Measurements from ENCODE around the gene CERT1.

CERT1 gene

GRCh38 chr5:75524071-75524470, 12.6 kb upstream of the CERT1 start:
- Histone ChIP-seq H3K79me2 (ENCODE audit: insufficient read depth, low read depth) (peaks cover 35% of the 10 kb centered on the region; the same call in 1 of the 2 replicates), H3K4me1 (ENCODE audit: low read depth, poor library complexity, severe bottlenecking) (peaks cover 17% of the 10 kb centered on the region), H3K36me3 (ENCODE audit: insufficient read depth) (no peaks in the 10 kb centered on the region), H3K27ac (no peak overlapping the region), H2AFZ (ENCODE audit: low read depth) (no peak overlapping the region), H3K4me2 (no peak overlapping the region), H3K9ac (no peak overlapping the region), H4K20me1 (ENCODE audit: insufficient read depth) (no peaks in the 10 kb centered on the region), H3K4me3 (IDR thresholded peaks at IDR 0.05; ENCODE audit: insufficient read depth, low read depth, low read length) (no peak overlapping the region), H3K27me3 (ENCODE audit: insufficient read depth, low read depth) (no peaks in the 10 kb centered on the region)
- no peak for TF ChIP-seq CTCF (conservative IDR thresholded peaks at IDR 0.05; ENCODE audit: low read depth, low read length)

GRCh38 chr5:75523275-75523674, 11.8 kb upstream of the CERT1 start:
- peaks cover 20% of the 10 kb centered on the region for H3K4me1 ChIP-seq (ENCODE audit: low read depth, poor library complexity, severe bottlenecking)

GRCh38 chr5:75522542-75522941, 11.1 kb upstream of the CERT1 start:
- no peak overlapping the region for H3K4me2 ChIP-seq
- no peaks in the 10 kb centered on the region for H4K20me1 ChIP-seq (ENCODE audit: insufficient read depth)
- no peak overlapping the region for H3K4me3 ChIP-seq (IDR thresholded peaks at IDR 0.05; ENCODE audit: insufficient read depth, low read depth, low read length)
- H3K9ac ChIP-seq: no peak overlapping the region
- no peaks in the 10 kb centered on the region for H3K36me3 ChIP-seq (ENCODE audit: insufficient read depth)
- TF ChIP-seq CTCF (conservative IDR thresholded peaks at IDR 0.05; ENCODE audit: low read depth, low read length): no peak
- H2AFZ ChIP-seq (ENCODE audit: low read depth): no peak overlapping the region
- H3K4me1 ChIP-seq (ENCODE audit: low read depth, poor library complexity, severe bottlenecking): peaks cover 20% of the 10 kb centered on the region
- H3K27me3 ChIP-seq (ENCODE audit: insufficient read depth, low read depth): no peaks in the 10 kb centered on the region
- H3K79me2 ChIP-seq (ENCODE audit: insufficient read depth, low read depth): peaks cover 50% of the 10 kb centered on the region; the same call in 1 of the 2 replicates
- H3K27ac ChIP-seq: no peak overlapping the region

More at GRCh38 chr5:75523275-75523674, 11.8 kb upstream of the CERT1 start:
- Histone ChIP-seq H3K36me3 (ENCODE audit: insufficient read depth) (no peaks in the 10 kb centered on the region), H3K27ac (no peak overlapping the region), H3K27me3 (ENCODE audit: insufficient read depth, low read depth) (no peaks in the 10 kb centered on the region), H4K20me1 (ENCODE audit: insufficient read depth) (no peaks in the 10 kb centered on the region), H3K79me2 (ENCODE audit: insufficient read depth, low read depth) (peaks cover 42% of the 10 kb centered on the region; the same call in 1 of the 2 replicates), H3K9ac (no peak overlapping the region), H2AFZ (ENCODE audit: low read depth) (no peak overlapping the region), H3K4me3 (IDR thresholded peaks at IDR 0.05; ENCODE audit: insufficient read depth, low read depth, low read length) (no peak overlapping the region), H3K4me2 (no peak overlapping the region)
- TF ChIP-seq CTCF (conservative IDR thresholded peaks at IDR 0.05; ENCODE audit: low read depth, low read length): no peak

- H3K9ac ChIP-seq: no peak overlapping the region
- no peak for TF ChIP-seq CTCF (conservative IDR thresholded peaks at IDR 0.05; ENCODE audit: low read depth, low read length)
- H3K27me3 ChIP-seq (ENCODE audit: insufficient read depth, low read depth): no peaks in the 10 kb centered on the region
- H3K4me1 ChIP-seq (ENCODE audit: low read depth, poor library complexity, severe bottlenecking): peaks cover 20% of the 10 kb centered on the region
- H4K20me1 ChIP-seq (ENCODE audit: insufficient read depth): no peaks in the 10 kb centered on the region
- H3K4me2 ChIP-seq: no peak overlapping the region
- no peak overlapping the region for H3K4me3 ChIP-seq (IDR thresholded peaks at IDR 0.05; ENCODE audit: insufficient read depth, low read depth, low read length)
- H3K79me2 ChIP-seq (ENCODE audit: insufficient read depth, low read depth): peaks cover 53% of the 10 kb centered on the region; the same call in 1 of the 2 replicates
- H2AFZ ChIP-seq (ENCODE audit: low read depth): no peak overlapping the region
- H3K36me3 ChIP-seq (ENCODE audit: insufficient read depth): no peaks in the 10 kb centered on the region
- H3K27ac ChIP-seq: no peak overlapping the region
These were observed 10.6 kb upstream of the CERT1 start for GRCh38 chr5:75522025-75522424.

All from KMS-11 (cell line).